NCI-H1694 treated with DMSO at 0.1 percent for 48 hours (cell line): ENCODE measurements around the gene F8A2.
"Not testable (repeated sequence)": the region's sequence is repeated elsewhere in the genome, so short reads cannot be mapped to it uniquely, and the experiment has no call there.

Experiments
- DNase-seq: peaks from one replicate; lab custom pipeline; 2025; lab: John Stamatoyannopoulos, UW

The F8A2 gene

DNA sequence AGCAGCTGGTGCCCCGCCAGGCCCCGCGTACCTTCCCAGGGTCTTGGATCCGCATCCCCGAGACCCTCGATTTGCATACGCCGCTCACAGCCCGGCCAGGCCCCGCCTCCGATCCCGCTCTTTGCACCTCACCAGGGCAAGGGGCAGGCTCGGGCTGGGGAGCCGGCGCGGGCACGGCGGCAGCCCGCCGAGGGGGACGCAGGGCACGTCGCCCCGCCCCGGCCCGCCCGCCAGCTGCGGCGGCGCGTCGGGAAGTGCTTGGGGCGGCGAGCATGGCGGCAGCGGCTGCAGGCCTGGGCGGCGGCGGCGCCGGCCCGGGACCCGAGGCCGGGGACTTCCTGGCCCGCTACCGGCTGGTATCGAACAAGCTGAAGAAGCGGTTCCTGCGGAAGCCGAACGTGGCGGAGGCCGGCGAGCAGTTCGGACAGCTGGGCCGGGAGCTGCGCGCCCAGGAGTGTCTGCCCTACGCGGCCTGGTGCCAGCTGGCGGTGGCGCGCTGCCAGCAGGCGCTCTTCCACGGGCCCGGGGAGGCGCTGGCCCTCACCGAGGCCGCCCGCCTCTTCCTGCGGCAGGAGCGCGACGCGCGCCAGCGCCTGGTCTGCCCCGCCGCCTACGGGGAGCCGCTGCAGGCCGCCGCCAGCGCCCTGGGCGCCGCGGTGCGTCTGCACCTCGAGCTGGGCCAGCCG, at the start of gene F8A2:
TSS of gene F8A2 (plus strand) at position 253 of the 686 bp plus-strand sequence. CDS start at position 273, 20 bp downstream.
- not testable (repeated sequence) for DNase-seq

DNA sequence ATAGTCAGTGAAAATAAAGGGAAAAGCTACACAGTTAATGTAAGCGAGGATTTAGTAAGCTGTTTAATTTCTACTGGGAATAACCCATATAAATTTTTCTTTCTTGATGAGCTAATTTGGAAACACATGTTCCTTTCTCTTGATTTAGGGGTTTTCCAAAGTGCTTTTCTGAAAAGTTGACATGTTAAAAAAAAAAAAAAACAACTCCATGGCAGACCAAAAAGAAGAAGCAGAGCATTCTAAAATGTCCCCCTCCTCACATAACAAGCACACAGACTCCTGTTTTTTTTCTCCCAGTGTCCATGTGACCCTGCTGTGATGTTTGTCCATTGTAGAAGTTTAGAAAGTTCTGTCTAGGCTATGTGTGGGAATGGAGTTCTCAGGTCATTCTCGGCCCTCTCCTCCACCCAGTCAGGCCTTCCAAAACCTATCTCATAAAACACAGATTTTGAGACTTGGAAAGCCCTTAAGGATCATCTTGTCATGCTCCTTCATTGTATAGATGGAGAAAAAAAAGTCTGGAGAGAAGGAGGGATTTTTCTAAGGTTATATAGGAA, 48.3 kb upstream of the F8A2 start:
- DNase-seq = no peak

DNA sequence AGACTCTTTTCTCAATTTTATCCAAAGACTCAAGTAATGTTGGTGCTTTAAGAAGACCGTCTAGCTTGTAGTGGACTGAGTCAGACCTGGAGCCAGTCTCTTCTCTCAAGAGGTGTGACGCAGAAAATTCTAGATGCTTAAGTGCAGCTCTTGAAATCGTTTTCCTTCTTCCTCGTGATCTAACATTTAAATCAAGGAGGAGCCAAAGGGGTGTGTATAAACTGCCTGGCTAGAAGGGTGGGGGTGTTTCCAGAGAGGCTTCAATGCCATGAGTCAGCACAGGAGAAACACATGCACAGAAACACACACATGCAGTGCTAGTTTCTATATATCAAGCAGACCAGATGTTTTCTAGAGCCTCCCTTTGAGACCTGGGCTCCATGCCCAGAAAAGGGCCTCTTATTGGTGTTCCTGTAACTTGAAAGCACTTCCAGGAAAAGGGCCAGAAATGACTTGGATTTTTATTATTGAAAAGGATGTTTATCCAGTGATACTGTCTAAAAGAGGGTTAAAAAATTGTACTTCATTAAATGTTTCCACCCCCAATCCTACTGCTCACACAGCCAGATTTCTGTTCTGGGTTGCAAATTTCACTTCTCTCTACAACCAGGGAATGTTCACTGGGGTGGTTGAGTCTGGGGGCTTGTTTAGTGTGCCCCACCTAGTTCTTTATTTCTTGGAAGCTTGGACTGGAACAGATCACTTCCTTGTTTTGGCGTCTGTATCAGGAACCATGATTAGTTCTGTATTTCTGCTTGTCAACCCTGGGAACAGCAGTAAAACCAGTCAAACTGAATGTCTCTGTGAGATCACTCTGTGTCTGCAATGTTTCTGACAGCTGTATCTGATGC, 47.2 kb upstream of the F8A2 start, which contains the start of gene CLIC2:
TSS of gene CLIC2 (minus strand) at position 129 of the 851 bp plus-strand sequence. CDS start 187 bp downstream, outside the sequence.
- DNase-seq = peak; percentile 52

DNA sequence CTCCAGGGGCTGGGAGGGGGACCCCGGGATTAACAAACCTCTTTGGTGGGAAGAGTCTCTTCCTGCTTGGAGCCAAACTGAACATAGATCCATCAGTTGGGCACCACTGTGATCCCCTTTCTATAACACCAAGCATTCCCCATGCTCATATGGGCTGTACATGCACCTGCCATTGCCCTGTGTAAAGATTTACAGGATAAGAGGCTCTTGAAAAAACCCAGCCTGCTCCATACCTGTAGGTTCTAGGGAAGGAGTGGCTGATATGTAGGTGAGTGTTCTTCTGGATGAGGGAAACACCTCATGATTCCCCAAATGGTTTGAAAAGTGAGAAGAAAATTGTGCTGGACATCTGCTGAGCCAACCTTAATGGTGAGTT, 46.6 kb upstream of the F8A2 start:
- DNase-seq = not testable (repeated sequence)

DNA sequence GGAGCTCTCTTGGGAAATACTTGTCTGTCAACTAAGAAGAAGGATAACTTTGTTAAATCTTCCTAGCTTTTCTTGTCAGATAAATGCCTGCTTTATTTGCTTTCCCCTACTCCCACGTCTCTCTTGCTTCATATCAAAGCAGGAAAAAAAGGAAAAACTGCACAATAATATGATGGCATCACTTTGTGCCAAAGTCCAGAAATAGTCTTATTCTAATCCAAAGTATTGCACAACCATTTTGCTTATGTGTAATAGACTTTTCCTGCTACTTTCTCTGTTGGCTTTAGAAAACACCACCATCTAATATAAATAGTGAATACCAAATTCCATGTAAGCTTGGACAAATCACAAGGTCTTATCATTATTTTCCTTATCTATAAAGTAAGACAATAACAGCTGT, 36.2 kb upstream of the F8A2 start:
- not testable (repeated sequence) for DNase-seq

DNA sequence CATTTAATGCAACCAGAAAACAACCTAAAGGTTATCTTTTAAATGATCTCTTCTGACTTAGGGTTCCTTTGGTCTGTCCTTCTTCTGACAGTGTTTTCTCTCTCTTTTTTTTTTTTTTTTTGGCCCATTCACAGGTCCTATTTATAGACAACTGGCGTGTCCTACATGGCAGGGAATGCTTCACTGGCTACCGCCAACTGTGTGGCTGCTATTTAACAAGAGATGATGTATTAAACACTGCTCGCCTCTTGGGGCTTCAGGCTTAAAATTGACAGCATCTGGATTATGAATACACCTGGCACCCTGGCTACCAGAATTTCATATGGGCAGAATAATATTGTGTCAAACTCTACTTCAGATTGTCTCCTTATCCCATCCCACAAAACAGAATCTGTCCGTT, 32.4 kb upstream of the F8A2 start:
- not testable (repeated sequence) for DNase-seq

DNA sequence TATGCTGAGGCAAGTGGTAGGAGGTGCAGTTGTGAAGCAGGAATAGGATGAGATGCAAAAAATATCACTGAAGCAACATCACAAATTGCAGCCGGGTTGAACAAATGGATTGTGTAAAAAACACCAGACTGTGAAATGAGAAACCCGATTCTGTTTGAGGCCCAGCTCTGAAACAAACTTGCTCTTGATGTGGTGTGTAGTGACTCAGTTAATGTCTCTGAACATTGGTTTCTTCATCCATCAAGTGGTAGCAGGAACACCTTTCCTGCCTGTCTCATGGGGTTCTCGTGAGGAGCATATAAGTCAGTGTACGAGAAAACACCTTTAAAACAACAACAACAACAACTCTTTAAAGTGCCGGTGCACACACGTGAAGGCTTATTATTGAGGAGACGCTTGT, 18.2 kb upstream of the F8A2 start:
- DNase-seq = not testable (repeated sequence)

DNA sequence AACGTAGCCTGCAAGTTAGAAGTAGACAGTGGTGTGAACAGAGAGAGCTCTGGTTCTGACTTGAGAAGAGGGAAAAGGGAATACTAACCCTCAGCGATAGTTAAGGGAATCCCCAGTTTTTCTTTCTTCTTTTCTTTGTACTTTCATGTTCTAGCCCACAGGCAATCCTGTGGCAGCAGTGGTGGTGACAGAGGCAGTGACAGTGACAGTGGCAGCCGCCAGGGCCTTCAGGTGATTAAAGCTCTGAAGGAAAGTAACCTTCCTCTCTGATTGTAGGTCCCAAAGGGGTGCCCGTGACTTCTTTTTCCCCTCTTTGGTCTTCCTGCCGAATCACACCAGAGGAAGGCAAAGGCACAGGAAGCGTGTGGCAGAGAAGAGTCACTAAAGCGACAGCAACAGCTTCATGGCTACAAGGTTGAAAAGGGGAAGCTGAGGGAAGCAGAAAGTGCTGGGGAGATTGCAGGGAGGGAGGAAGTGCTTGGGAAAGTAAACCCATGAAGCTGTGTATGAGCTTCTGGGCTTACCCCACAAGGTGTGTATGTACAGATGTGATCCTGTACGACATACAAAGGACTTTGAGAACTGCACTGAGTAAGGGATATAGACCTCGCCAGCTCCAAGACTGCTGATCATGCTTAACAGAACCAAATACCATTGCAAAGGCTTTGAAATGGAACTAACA, 8.0 kb upstream of the F8A2 start:
- DNase-seq = not testable (repeated sequence)

DNA sequence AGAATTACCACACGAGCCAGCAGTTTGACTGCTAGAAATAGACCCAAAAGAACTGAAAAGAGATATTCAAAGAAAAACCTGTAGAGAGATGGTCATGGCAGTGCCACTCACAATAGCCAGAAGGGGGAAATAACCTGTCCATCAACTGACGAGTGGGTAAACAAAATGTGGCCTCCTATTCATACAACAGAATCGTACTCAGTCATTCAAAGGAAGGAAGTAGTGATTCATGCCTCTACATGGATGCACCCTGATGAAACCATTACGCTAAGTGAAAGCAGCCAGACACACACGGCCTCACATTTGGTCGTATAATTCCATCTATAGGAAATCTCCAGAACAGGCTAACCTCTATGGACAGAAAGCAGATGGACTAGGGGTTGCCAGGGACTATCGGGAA, 2.1 kb upstream of the F8A2 start:
- DNase-seq = not testable (repeated sequence)

DNA sequence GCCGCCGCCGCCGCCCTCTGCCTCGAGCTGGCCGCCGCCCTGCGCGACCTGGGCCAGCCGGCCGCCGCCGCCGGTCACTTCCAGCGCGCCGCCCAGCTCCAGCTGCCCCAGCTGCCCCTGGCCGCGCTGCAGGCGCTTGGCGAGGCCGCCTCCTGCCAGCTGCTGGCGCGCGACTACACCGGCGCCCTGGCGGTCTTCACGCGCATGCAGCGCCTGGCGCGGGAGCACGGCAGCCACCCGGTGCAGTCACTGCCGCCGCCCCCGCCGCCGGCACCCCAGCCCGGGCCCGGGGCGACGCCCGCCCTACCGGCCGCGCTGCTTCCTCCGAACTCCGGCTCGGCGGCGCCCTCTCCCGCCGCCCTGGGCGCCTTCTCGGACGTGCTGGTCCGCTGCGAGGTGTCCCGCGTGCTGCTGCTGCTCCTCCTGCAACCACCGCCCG, 653 bp downstream of the F8A2 start:
- not testable (repeated sequence) for DNase-seq

DNA sequence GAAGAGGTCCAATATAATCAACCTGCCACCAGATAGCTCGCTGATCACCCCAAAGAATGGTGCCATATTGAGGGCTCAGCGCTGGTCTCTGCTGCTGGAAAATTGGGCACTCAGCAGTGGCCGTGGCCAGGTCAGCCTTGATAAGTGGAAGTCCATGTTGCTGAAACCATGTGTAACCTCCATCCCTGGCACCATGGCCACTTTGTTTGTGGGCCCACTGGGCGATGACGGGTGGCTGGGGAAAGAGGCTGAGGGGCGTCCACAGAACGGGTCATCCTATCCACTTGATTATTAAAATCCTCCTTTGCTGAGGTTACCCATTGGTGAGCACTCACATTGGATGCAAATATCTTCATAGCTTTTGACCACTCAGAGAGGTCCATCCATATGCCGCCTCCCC, 7.7 kb downstream of the F8A2 start:
- no peak for DNase-seq

DNA sequence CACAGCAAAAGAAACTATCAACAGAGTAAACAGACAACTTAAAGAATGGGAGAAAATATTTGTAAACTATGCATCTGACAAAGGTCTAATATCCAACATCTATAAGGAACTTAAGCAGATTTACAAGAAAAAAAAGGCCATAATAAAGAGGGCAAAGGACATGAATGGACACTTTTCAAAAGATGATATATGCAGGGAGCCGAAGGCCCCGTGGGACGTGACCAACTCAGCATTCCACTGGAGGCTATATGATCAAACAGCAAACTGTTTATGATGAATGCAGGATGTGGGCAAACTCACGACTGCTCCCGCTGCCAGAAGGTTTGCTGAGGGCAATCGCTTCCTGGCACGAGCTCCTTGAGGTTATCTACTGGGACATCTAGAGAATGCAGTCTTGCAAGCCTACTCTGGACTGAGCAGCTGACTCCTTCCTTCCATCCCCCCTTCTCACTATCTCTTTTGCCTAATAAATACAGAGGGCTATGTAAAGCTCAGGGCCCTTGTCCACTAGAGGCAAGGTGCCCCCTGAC, 12.9 kb downstream of the F8A2 start:
- not testable (repeated sequence) for DNase-seq

DNA sequence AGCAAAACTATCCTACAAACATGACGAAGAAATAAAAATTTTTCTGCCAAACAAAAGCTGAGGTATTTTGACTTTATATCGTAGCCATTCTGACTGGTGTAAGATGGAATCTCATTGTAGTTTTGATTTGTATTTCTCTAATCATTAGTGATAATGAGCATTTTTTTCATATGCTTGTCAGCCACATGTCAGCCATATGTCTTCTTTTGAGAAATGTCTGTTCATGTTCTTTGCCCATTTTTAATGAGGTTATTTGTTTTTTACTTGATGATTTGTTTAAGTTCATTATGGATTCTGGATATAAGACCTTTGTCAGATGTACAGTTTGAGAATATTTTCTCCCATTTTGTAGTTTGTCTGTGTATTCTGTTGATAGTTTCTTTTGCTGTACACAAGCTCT, 24.5 kb downstream of the F8A2 start:
- DNase-seq = no peak

DNA sequence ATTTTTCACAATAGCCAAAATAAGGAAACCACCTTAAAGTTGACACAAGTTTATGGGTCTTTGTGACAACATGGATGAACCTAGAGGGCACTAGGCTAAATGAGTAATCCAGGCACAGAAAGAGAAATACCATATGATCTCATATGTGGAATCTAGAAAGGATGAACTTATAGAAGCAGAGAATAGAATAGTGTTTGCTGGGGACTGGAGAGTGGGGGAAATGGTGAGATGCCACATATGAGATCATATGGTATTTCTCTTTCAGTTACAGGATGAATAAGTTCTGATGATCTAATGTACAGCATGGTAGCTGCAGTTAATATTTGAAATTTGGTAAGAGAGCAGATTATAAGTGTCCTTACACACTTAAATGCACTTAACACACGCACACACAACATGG, 35.9 kb downstream of the F8A2 start:
- DNase-seq = no peak
